Ascending aorta (tissue), 2 donors: ENCODE measurements around the gene KIT. TPM values are rescaled to one million over a fixed set of nuclear protein-coding genes. Genes with fewer than 3 reads are reported as not detected.

Experiments used
- DNase-seq, 2 donors: peaks; one replicate each; pipeline ENCODE4 v3.0.0-alpha.2; 2019; ENCODE audit warnings: low spot score in 2 of 2
- H3K27ac ChIP-seq, 2 donors: fragments of 200-600 bp; sonication (generic); one replicate each; pipeline ENCODE4 v1.5.1; 2016 to 2017; ENCODE audit warnings: mild to moderate bottlenecking in 1 of 2
- H3K27me3 ChIP-seq: fragments of 200-600 bp; sonication (generic); one replicate; pipeline ENCODE4 v1.5.1; 2017
- H3K36me3 ChIP-seq, 2 donors: fragments of 200-600 bp; sonication (generic); one replicate each; pipeline ENCODE4 v1.5.1; 2016
- H3K4me1 ChIP-seq, 2 donors: fragments of 200-600 bp; sonication (generic); one replicate each; pipeline ENCODE4 v1.5.1; 2016 to 2017; ENCODE audit warnings: mild to moderate bottlenecking in 1 of 2
- H3K4me3 ChIP-seq, 2 donors: fragments of 200-600 bp; sonication (generic); one replicate each; pipeline ENCODE4 v1.5.1; 2016 to 2017; ENCODE audit warnings: mild to moderate bottlenecking in 1 of 2
- H3K9me3 ChIP-seq, 2 donors: fragments of 200-600 bp; sonication (generic); one replicate each; pipeline ENCODE4 v1.5.1; 2016
- CTCF ChIP-seq, 3 experiments: fragments of 200-600 bp in 2 of 3; fragments of 450-650 bp in 1 of 3; sonication (generic) in 2 of 3; IDR thresholded peaks; one replicate each; pipeline ENCODE4 v1.5.1; 2016 to 2019; ENCODE audit warnings: antibody characterized with exemption in 3 of 3, mild to moderate bottlenecking in 1 of 3, moderate library complexity in 1 of 3
- intact Hi-C: fragments of 100-400 bp; cut with DNase I; formaldehyde crosslinking; loops from one replicate; pipeline ENCODE4 v1.15.1; 2023
- total RNA-seq: library from RNA; depleted of rRNA; stranded (reverse); fragments of >200 nt; gene quantifications from one replicate; pipeline ENCODE4 v1.1.0, GENCODE V29; 2016

KIT gene
- total RNA-seq, 1 donor from 2014 or later: not detected

- intact Hi-C loops: no loop called here
- TF ChIP-seq CTCF (IDR thresholded peaks at IDR 0.05): no peak
- H3K36me3 ChIP-seq: no peaks in the 10 kb centered on the region
Observed at GRCh38 chr4:54726907-54727306, 69.2 kb downstream of the KIT start.

GRCh38 chr4:54727346-54727745 is 69.6 kb downstream of the KIT start:
- no peak for TF ChIP-seq CTCF (IDR thresholded peaks at IDR 0.05)
- H3K27me3 ChIP-seq: no peaks in the 10 kb centered on the region
- no peak overlapping the region for H3K27ac ChIP-seq
- H3K9me3 ChIP-seq: no peaks in the 10 kb centered on the region
- no peak overlapping the region for H3K4me3 ChIP-seq
- H3K4me1 ChIP-seq: no peaks in the 10 kb centered on the region
- DNase-seq: no peak
- intact Hi-C loops: no loop called here
- H3K36me3 ChIP-seq: no peaks in the 10 kb centered on the region

More at GRCh38 chr4:54726907-54727306, 69.2 kb downstream of the KIT start:
- Histone ChIP-seq H3K27ac (no peak overlapping the region), H3K4me3 (no peak overlapping the region), H3K27me3 (no peaks in the 10 kb centered on the region), H3K4me1 (no peaks in the 10 kb centered on the region), H3K9me3 (no peaks in the 10 kb centered on the region)
- DNase-seq: no peak

- Histone ChIP-seq H3K4me1 (no peaks in the 10 kb centered on the region), H3K36me3 (no peaks in the 10 kb centered on the region), H3K27me3 (no peaks in the 10 kb centered on the region), H3K27ac (no peak overlapping the region), H3K9me3 (no peaks in the 10 kb centered on the region), H3K4me3 (no peak overlapping the region)
- intact Hi-C loops: no loop called here
- no peak for TF ChIP-seq CTCF (IDR thresholded peaks at IDR 0.05)
- no peak for DNase-seq
Observed at GRCh38 chr4:54728368-54728767, 70.6 kb downstream of the KIT start.

- Histone ChIP-seq H3K4me1 (no peaks in the 10 kb centered on the region), H3K4me3 (no peak overlapping the region), H3K36me3 (no peaks in the 10 kb centered on the region), H3K9me3 (no peaks in the 10 kb centered on the region), H3K27me3 (no peaks in the 10 kb centered on the region), H3K27ac (no peak overlapping the region)
- no peak for TF ChIP-seq CTCF (IDR thresholded peaks at IDR 0.05)
- intact Hi-C loops: no loop called here
- DNase-seq: no peak
Observed at GRCh38 chr4:54729256-54729655, 71.5 kb downstream of the KIT start.

GRCh38 chr4:54730581-54730980 is 72.8 kb downstream of the KIT start:
- Histone ChIP-seq H3K9me3 (no peaks in the 10 kb centered on the region), H3K4me3 (no peak overlapping the region), H3K27ac (no peak overlapping the region), H3K36me3 (no peaks in the 10 kb centered on the region), H3K4me1 (no peaks in the 10 kb centered on the region), H3K27me3 (no peaks in the 10 kb centered on the region)
- no peak for DNase-seq
- intact Hi-C loops: no loop called here
- TF ChIP-seq CTCF (IDR thresholded peaks at IDR 0.05): no peak

GRCh38 chr4:54731552-54731951 is 73.8 kb downstream of the KIT start:
- H3K4me1 ChIP-seq: no peaks in the 10 kb centered on the region
- no peaks in the 10 kb centered on the region for H3K9me3 ChIP-seq
- H3K27ac ChIP-seq: no peak overlapping the region
- intact Hi-C loops: no loop called here
- no peak for TF ChIP-seq CTCF (IDR thresholded peaks at IDR 0.05)
- H3K36me3 ChIP-seq: no peaks in the 10 kb centered on the region
- H3K4me3 ChIP-seq: no peak overlapping the region
- no peak for DNase-seq
- H3K27me3 ChIP-seq: no peaks in the 10 kb centered on the region
